Stomach (tissue), 4 donors: ENCODE results near the gene QSER1.

ENCODE experiments used
- CTCF ChIP-seq, 7 experiments: fragments of 450-650 bp in 4 of 7; fragments of 200-600 bp in 3 of 7; sonication (generic) in 3 of 7; IDR thresholded peaks; one replicate each; pipeline ENCODE4 v1.5.1; 2016 to 2019; ENCODE audit warnings: antibody characterized with exemption in 7 of 7, control low read depth in 2 of 7, mild to moderate bottlenecking in 1 of 7
- EP300 ChIP-seq: sonication (generic); formaldehyde crosslinking; IDR thresholded peaks from one replicate; pipeline ENCODE4 v1.6.1; 2017; ENCODE audit warnings: antibody characterized with exemption
- POLR2A ChIP-seq, 4 donors: fragments of 450-650 bp; IDR thresholded peaks; one replicate each; pipeline ENCODE4 v1.6.1; 2016; ENCODE audit warnings: antibody characterized with exemption in 4 of 4, control low read depth in 2 of 4, mild to moderate bottlenecking in 1 of 4, moderate library complexity in 1 of 4
- POLR2AphosphoS5 ChIP-seq, 3 donors: sonication (generic); formaldehyde crosslinking; IDR thresholded peaks; one replicate each; pipeline ENCODE4 v1.6.1; 2016; ENCODE audit warnings: antibody characterized with exemption in 3 of 3

- TF ChIP-seq CTCF (IDR thresholded peaks at IDR 0.05) (no peak), POLR2AphosphoS5 (IDR thresholded peaks at IDR 0.05) (no peak), POLR2A (IDR thresholded peaks at IDR 0.05) (no peak), EP300 (no peak)
Measured at GRCh38 chr11:32913445-32913844, 20.8 kb downstream of the QSER1 start.
